ENCODE data around the gene TP53RK. TPM values are rescaled to one million over a fixed set of nuclear protein-coding genes. Genes with fewer than 3 reads are reported as not detected.

The TP53RK gene
- total and polyA plus RNA-seq, 2 donors from 2014 or later = 9.3 to 11.0 TPM

GRCh38 chr20:46637427-46638133 is 51.7 kb downstream of the TP53RK start:
- Histone ChIP-seq H3K4me3 (ENCODE audit: low read length in 3 of 3) (no peak overlapping the region), H3K9me3 (ENCODE audit: control insufficient read depth in 2 of 3, insufficient read depth in 1 of 3, low read length in 3 of 3) (no peaks in the 10 kb centered on the region), H3K9ac (ENCODE audit: low read length in 3 of 3) (no peak overlapping the region), H3K4me1 (ENCODE audit: control insufficient read depth in 2 of 3, insufficient read depth in 2 of 3, low read depth in 1 of 3, low read length in 3 of 3) (peaks cover 0 to 20% (median 6%) of the 10 kb centered on the region in 3 donors), H3K36me3 (ENCODE audit: control insufficient read depth in 2 of 3, insufficient read depth in 3 of 3, low read length in 3 of 3) (peaks cover 0 to 9% (median 4%) of the 10 kb centered on the region in 3 donors), H3K27ac (ENCODE audit: low read depth in 2 of 2, low read length in 2 of 2) (peak overlapping the region; percentile 73), H3K27me3 (ENCODE audit: control insufficient read depth, insufficient read depth, low read length) (no peaks in the 10 kb centered on the region)
- no peak for FAIRE-seq
- no peak for DNase-seq
- TF ChIP-seq CTCF (IDR thresholded peaks at IDR 0.05; ENCODE audit: borderline replicate concordance, extremely low read depth, insufficient read depth) = no peak
- intact Hi-C loops (cut with DNase I) = no loop called here

DNA sequence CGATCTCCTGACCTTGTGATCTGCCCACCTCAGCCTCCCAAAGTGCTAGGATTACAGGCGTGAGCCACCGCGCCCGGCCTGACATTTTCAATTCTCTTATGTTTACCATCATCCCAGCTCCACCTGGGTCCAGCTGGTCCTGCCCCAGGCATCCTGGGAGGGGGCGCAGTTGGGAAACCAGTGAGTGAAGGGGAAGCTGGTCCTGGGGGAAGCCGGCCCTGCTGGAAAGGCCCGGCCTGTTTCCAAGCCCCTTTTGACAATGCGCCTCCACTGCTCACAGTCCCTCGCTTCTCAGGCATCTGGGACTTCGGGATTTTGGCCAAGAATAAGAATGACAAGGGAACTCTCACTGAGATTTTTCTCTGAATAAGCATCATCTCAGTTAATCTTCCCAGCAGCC is 52.2 kb downstream of the TP53RK start:
- Histone ChIP-seq H3K4me1 (ENCODE audit: control insufficient read depth in 2 of 3, insufficient read depth in 2 of 3, low read depth in 1 of 3, low read length in 3 of 3) (peaks cover 0 to 21% (median 6%) of the 10 kb centered on the region in 3 donors), H3K36me3 (ENCODE audit: control insufficient read depth in 2 of 3, insufficient read depth in 3 of 3, low read length in 3 of 3) (peaks cover 0 to 9% (median 4%) of the 10 kb centered on the region in 3 donors), H3K9me3 (ENCODE audit: control insufficient read depth in 2 of 3, insufficient read depth in 1 of 3, low read length in 3 of 3) (no peaks in the 10 kb centered on the region), H3K9ac (ENCODE audit: low read length in 3 of 3) (no peak overlapping the region), H3K27me3 (ENCODE audit: control insufficient read depth, insufficient read depth, low read length) (no peaks in the 10 kb centered on the region), H3K27ac (ENCODE audit: low read depth in 2 of 2, low read length in 2 of 2) (no peak overlapping the region), H3K4me3 (ENCODE audit: low read length in 3 of 3) (no peak overlapping the region)
- TF ChIP-seq CTCF (IDR thresholded peaks at IDR 0.05; ENCODE audit: borderline replicate concordance, extremely low read depth, insufficient read depth) = no peak
- DNase-seq = no peak
- intact Hi-C loops (cut with DNase I) = no loop called here
- no peak for FAIRE-seq

- Histone ChIP-seq H3K36me3 (ENCODE audit: control insufficient read depth in 2 of 3, insufficient read depth in 3 of 3, low read length in 3 of 3) (peaks cover 0 to 9% (median 4%) of the 10 kb centered on the region in 3 donors), H3K9me3 (ENCODE audit: control insufficient read depth in 2 of 3, insufficient read depth in 1 of 3, low read length in 3 of 3) (no peaks in the 10 kb centered on the region), H3K9ac (ENCODE audit: low read length in 3 of 3) (no peak overlapping the region), H3K27ac (ENCODE audit: low read depth in 2 of 2, low read length in 2 of 2) (peak overlapping the region in 1 of 2 donors; percentile 39), H3K4me3 (ENCODE audit: low read length in 3 of 3) (no peak overlapping the region), H3K4me1 (ENCODE audit: control insufficient read depth in 2 of 3, insufficient read depth in 2 of 3, low read depth in 1 of 3, low read length in 3 of 3) (peaks cover 0 to 21% (median 6%) of the 10 kb centered on the region in 3 donors), H3K27me3 (ENCODE audit: control insufficient read depth, insufficient read depth, low read length) (no peaks in the 10 kb centered on the region)
- DNase-seq (no peak), FAIRE-seq (no peak)
- intact Hi-C loops (cut with DNase I) = no loop called here
- TF ChIP-seq CTCF (IDR thresholded peaks at IDR 0.05; ENCODE audit: borderline replicate concordance, extremely low read depth, insufficient read depth) = no peak
Measured at GRCh38 chr20:46636514-46636913, 52.7 kb downstream of the TP53RK start.
